H1 (cell line): Measurements from ENCODE around the gene KCNT1. TPM values are rescaled to one million over a fixed set of nuclear protein-coding genes. Genes with fewer than 3 reads are reported as not detected.

Source experiments
- CTCF ChIA-PET: fragments of 300-600 bp; sonication (Branson Sonifier 250); formaldehyde crosslinking; loops from one replicate; lab custom pipeline; 2021; ENCODE audit not compliant: partially characterized antibody; lab: Charles Lee
- POLR2A ChIA-PET: fragments of 300-600 bp; sonication (Branson Sonifier 250); formaldehyde crosslinking; loops from one replicate; lab custom pipeline; 2021; ENCODE audit warnings: inconsistent platforms; ENCODE audit not compliant: partially characterized antibody; lab: Charles Lee
- DNase-seq, 2 experiments: peaks; one replicate each; pipeline versions ENCODE4 v3.0.0 to v3.0.0-alpha.2; 2010 to 2022; ENCODE audit warnings: low spot score in 2 of 2, low read depth in 1 of 2, mixed read lengths in 1 of 2
- FAIRE-seq: peaks from 2 replicates; lab custom pipeline; 2011; peaks lifted over from hg19 to GRCh38; lab: Jason Lieb, UNC
- H2AFZ ChIP-seq: 2 replicates; pipeline ENCODE4 v1.8.1; 2012; ENCODE audit warnings: low read length, inconsistent platforms
- H2AK5ac ChIP-seq: 2 replicates; pipeline ENCODE4 v1.6.1; 2013; ENCODE audit warnings: low read depth, low read length
- H2BK120ac ChIP-seq: replicated peaks from 2 replicates; pipeline ENCODE3; 2013; ENCODE audit warnings: low read depth, low read length, inconsistent platforms
- H2BK12ac ChIP-seq: 2 replicates; pipeline ENCODE4 v1.6.1; 2013; ENCODE audit warnings: low read depth, low read length
- H2BK15ac ChIP-seq: 2 replicates; pipeline ENCODE4 v1.6.1; 2013; ENCODE audit warnings: low read length
- H2BK20ac ChIP-seq: 2 replicates; pipeline ENCODE4 v1.6.1; 2013; ENCODE audit warnings: low read length
- H2BK5ac ChIP-seq: 2 replicates; pipeline ENCODE4 v1.6.1; 2013; ENCODE audit warnings: low read depth, low read length
- H3K14ac ChIP-seq: 2 replicates; pipeline ENCODE4 v1.6.1; 2013; ENCODE audit warnings: inconsistent platforms; ENCODE audit not compliant: insufficient read length
- H3K18ac ChIP-seq: 2 replicates; pipeline ENCODE4 v1.6.1; 2013; ENCODE audit warnings: low read length; ENCODE audit errors: extremely low read depth
- H3K23ac ChIP-seq: 2 replicates; pipeline ENCODE4 v1.6.1; 2013; ENCODE audit warnings: inconsistent platforms; ENCODE audit not compliant: insufficient read length
- H3K23me2 ChIP-seq: 2 replicates; pipeline ENCODE4 v1.6.1; 2013; ENCODE audit warnings: low read depth, low read length
- H3K27ac ChIP-seq: 2 replicates; pipeline ENCODE4 v1.6.1; 2011; ENCODE audit warnings: low read depth, low read length, inconsistent platforms
- H3K27me3 ChIP-seq, 4 experiments: replicated peaks in 1 of 4; 1 replicate in 1 of 4; 2 replicates in 3 of 4; pipeline versions ENCODE4 v1.6.1 to v1.8.1; 2011 to 2013; ENCODE audit warnings: low read length in 3 of 4, mild to moderate bottlenecking in 3 of 4, inconsistent platforms in 2 of 4, mixed read lengths in 2 of 4, moderate library complexity in 1 of 4; ENCODE audit not compliant: control insufficient read depth in 3 of 4, insufficient read depth in 3 of 4; ENCODE audit errors: extremely low read depth in 1 of 4
- H3K36me3 ChIP-seq, 4 experiments: 2 replicates each; pipeline versions ENCODE4 v1.6.1 to v1.8.1; 2011 to 2013; ENCODE audit warnings: mild to moderate bottlenecking in 4 of 4, low read length in 3 of 4, moderate library complexity in 2 of 4, control low read depth in 1 of 4, inconsistent platforms in 1 of 4; ENCODE audit not compliant: insufficient read depth in 4 of 4, control insufficient read depth in 2 of 4
- H3K4ac ChIP-seq: replicated peaks from 2 replicates; pipeline ENCODE3; 2013; ENCODE audit warnings: low read length, low read depth, mixed read lengths, inconsistent platforms; ENCODE audit not compliant: insufficient read length
- H3K4me1 ChIP-seq, 4 experiments: replicated peaks in 1 of 4; 1 replicate in 1 of 4; 2 replicates in 3 of 4; pipeline versions ENCODE4 v1.6.1 to v1.8.1; 2011 to 2013; ENCODE audit warnings: low read length in 3 of 4, inconsistent platforms in 2 of 4, mixed read lengths in 1 of 4; ENCODE audit not compliant: insufficient read depth in 4 of 4, control insufficient read depth in 3 of 4
- H3K4me2 ChIP-seq, 2 experiments: 2 replicates each; pipeline versions ENCODE4 v1.6.1 to v1.8.1; 2011 to 2013; ENCODE audit warnings: low read depth in 2 of 2, low read length in 2 of 2, control low read depth in 1 of 2, inconsistent platforms in 1 of 2, mild to moderate bottlenecking in 1 of 2; ENCODE audit not compliant: insufficient read depth in 1 of 2
- H3K4me3 ChIP-seq, 4 experiments: fragments of 200-600, 300-600 bp in 1 of 4; sonication (generic), shearing (Covaris generic), sonication (Bioruptor Twin) in 1 of 4; 2 replicates each; pipeline versions ENCODE4 v1.5.1 to v1.8.1; 2011 to 2016; ENCODE audit warnings: low read length in 4 of 4, low read depth in 3 of 4, control low read depth in 2 of 4, inconsistent platforms in 2 of 4, mild to moderate bottlenecking in 2 of 4, mixed read lengths in 1 of 4, moderate library complexity in 1 of 4; ENCODE audit not compliant: insufficient read depth in 2 of 4; ENCODE audit errors: extremely low read depth in 1 of 4
- H3K56ac ChIP-seq: replicated peaks from 2 replicates; pipeline ENCODE3; 2013; ENCODE audit warnings: low read depth, mild to moderate bottlenecking, mixed read lengths, low read length, inconsistent platforms; ENCODE audit not compliant: insufficient read length
- H3K79me1 ChIP-seq: 2 replicates; pipeline ENCODE4 v1.6.1; 2013; ENCODE audit warnings: low read depth, low read length, control low read depth
- H3K79me2 ChIP-seq, 2 experiments: 2 replicates each; pipeline versions ENCODE4 v1.6.1 to v1.8.1; 2012 to 2013; ENCODE audit warnings: low read length in 2 of 2, mild to moderate bottlenecking in 2 of 2, inconsistent platforms in 1 of 2; ENCODE audit not compliant: insufficient read depth in 2 of 2, control insufficient read depth in 1 of 2
- H3K9ac ChIP-seq, 4 experiments: replicated peaks in 1 of 4; 1 replicate in 1 of 4; 2 replicates in 3 of 4; pipeline versions ENCODE4 v1.6.1 to v1.8.1; 2011 to 2013; ENCODE audit warnings: low read depth in 3 of 4, low read length in 3 of 4, control low read depth in 2 of 4, mild to moderate bottlenecking in 2 of 4, moderate library complexity in 2 of 4, inconsistent platforms in 1 of 4; ENCODE audit errors: extremely low read depth in 1 of 4
- H3K9me3 ChIP-seq, 2 experiments: 2 replicates each; pipeline versions ENCODE4 v1.6.1 to v1.8.1; 2012 to 2013; ENCODE audit warnings: mild to moderate bottlenecking in 2 of 2, moderate library complexity in 2 of 2, control low read depth in 1 of 2, inconsistent platforms in 1 of 2, low read depth in 1 of 2, low read length in 1 of 2, mixed read lengths in 1 of 2; ENCODE audit not compliant: insufficient read depth in 2 of 2
- H4K20me1 ChIP-seq, 2 experiments: replicated peaks in 1 of 2; 2 replicates each; pipeline versions ENCODE3 to v1.8.1; 2011 to 2013; ENCODE audit warnings: inconsistent platforms in 2 of 2, low read length in 2 of 2, mild to moderate bottlenecking in 1 of 2; ENCODE audit not compliant: insufficient read depth in 2 of 2, control insufficient read depth in 1 of 2
- H4K5ac ChIP-seq: 2 replicates; pipeline ENCODE4 v1.6.1; 2013; ENCODE audit warnings: low read length, low read depth, mixed read lengths, inconsistent platforms; ENCODE audit not compliant: insufficient read length
- H4K8ac ChIP-seq: 2 replicates; pipeline ENCODE4 v1.8.0; 2013; ENCODE audit warnings: mild to moderate bottlenecking, moderate library complexity, low read length, inconsistent platforms; ENCODE audit not compliant: insufficient read depth; ENCODE audit errors: extremely low read depth
- H4K91ac ChIP-seq: replicated peaks from 2 replicates; pipeline ENCODE3; 2013; ENCODE audit warnings: low read length, mixed read lengths, inconsistent platforms; ENCODE audit not compliant: insufficient read length
- EGR1 ChIP-seq: IDR thresholded peaks from 2 replicates; pipeline ENCODE4 v1.6.1; 2011; ENCODE audit warnings: low read depth, low read length, borderline replicate concordance
- KDM1A ChIP-seq: fragments of 200-600, 300-600 bp; sonication (generic); IDR thresholded peaks from 2 replicates; pipeline ENCODE4 v1.7.1; 2016; ENCODE audit warnings: mild to moderate bottlenecking, low read length, borderline replicate concordance
- POLR2AphosphoS5 ChIP-seq: IDR thresholded peaks from 2 replicates; pipeline ENCODE4 v1.6.1; 2011; ENCODE audit warnings: low read depth, low read length
- WGBS, 2 experiments: shearing (Covaris generic) in 1 of 2; methylation state at CpG; one replicate each; pipeline versions ENCODE4 v1.1.6 to v1.1.7; 2013 to 2015; ENCODE audit warnings: low lambda C conversion rate in 2 of 2, mixed read lengths in 2 of 2, inconsistent platforms in 1 of 2, low coverage in 1 of 2, missing lambda C conversion rate in 1 of 2; ENCODE audit not compliant: insufficient replicate concordance in 2 of 2, insufficient coverage in 1 of 2, insufficient read length in 1 of 2; ENCODE audit errors: extremely low coverage in 1 of 2, missing lambda C conversion rate in 1 of 2; 5-methylcytosine and 5-hydroxymethylcytosine counted together
- polyA plus RNA-seq, 7 experiments: library from polyadenylated mRNA; depleted of rRNA in 3 of 7; stranded (reverse) in 5 of 7; unstranded in 2 of 7; fragments of >200 nt in 5 of 7; fragments of 200-250 nt in 2 of 7; gene quantifications; 1 replicate in 5 of 7; 2 replicates in 1 of 7; 4 replicates in 1 of 7; pipeline versions ENCODE4 v1.2.1 to v1.2.3, GENCODE V29; 2011 to 2013; ENCODE audit warnings: missing spikeins in 2 of 7, mixed read lengths in 2 of 7
- total RNA-seq: library from RNA; stranded (reverse); fragmentation: NEBNext Ultra II Directional; extraction: Animal tissue kit (Norgen Biotek cat#: 25700); gene quantifications from 2 replicates; pipeline ENCODE4 v1.2.1, GENCODE V29; 2021

KCNT1 gene
- total and polyA plus RNA-seq, 2 of the 8 experiments (the other 6 are each of a cell fraction or from before 2014, with no cell fraction given): 0.13 to 0.20 TPM

GRCh38 chr9:135798263-135798585, 96.2 kb downstream of the KCNT1 start:
- H2AK5ac ChIP-seq: no peak overlapping the region
- TF ChIP-seq KDM1A (no peak), POLR2AphosphoS5 (no peak), EGR1 (no peak)
- no peak overlapping the region for H2BK120ac ChIP-seq
- H3K23me2 ChIP-seq: no peaks in the 10 kb centered on the region
- no peak overlapping the region for H3K56ac ChIP-seq
- no peak overlapping the region for H3K4me3 ChIP-seq
- no peaks in the 10 kb centered on the region for H3K9me3 ChIP-seq
- WGBS, 2 experiments: 87% methylated on average over 10 of the region's 10 CpGs; no CpG with 5 or more reads in 1 of the 2 experiments
- no peak overlapping the region for H4K5ac ChIP-seq
- no peak overlapping the region for H3K23ac ChIP-seq
- no peak overlapping the region for H2AFZ ChIP-seq
- no peak overlapping the region for H3K4ac ChIP-seq
- H3K79me1 ChIP-seq: no peaks in the 10 kb centered on the region
- H3K14ac ChIP-seq: no peak overlapping the region
- H3K9ac ChIP-seq: no peak overlapping the region
- DNase-seq (no peak), FAIRE-seq (no peak)
- no peaks in the 10 kb centered on the region for H3K27me3 ChIP-seq
- H4K20me1 ChIP-seq: no peaks in the 10 kb centered on the region
- H3K27ac ChIP-seq: 0 out of 2 replicates have a peak overlapping the region, but pooled peaks have one; percentile 3
- H3K18ac ChIP-seq: peak overlapping the region; percentile 9; the same call in 1 of the 2 replicates
- peaks cover 0 to 3% (median 0%) of the 10 kb centered on the region in 4 experiments; a peak in 1 of 7 replicates for H3K4me1 ChIP-seq
- no peaks in the 10 kb centered on the region for H3K36me3 ChIP-seq
- H4K8ac ChIP-seq: peak overlapping the region; percentile 8; the same call in 1 of the 2 replicates
- CTCF ChIA-PET: interaction anchor here (0.7 to 3.8 kb wide), 30 partner anchors 9 to 285 kb away, joined by 3 to 32 read pairs (median 4); a partner anchor contains a TSS
- no peak overlapping the region for H2BK12ac ChIP-seq
- POLR2A ChIA-PET: no interaction called here
- no peak overlapping the region for H2BK20ac ChIP-seq
- no peak overlapping the region for H3K4me2 ChIP-seq
- no peak overlapping the region for H4K91ac ChIP-seq
- no peaks in the 10 kb centered on the region for H3K79me2 ChIP-seq
- no peak overlapping the region for H2BK5ac ChIP-seq
- H2BK15ac ChIP-seq: no peak overlapping the region
